Epithelial cell of proximal tubule (primary cell): Measurements from ENCODE around the gene ZDHHC14. TPM values are rescaled to one million over a fixed set of nuclear protein-coding genes. Genes with fewer than 3 reads are reported as not detected.

ENCODE experiments used
- DNase-seq: peaks from one replicate; pipeline ENCODE4 v3.0.0-alpha.2; 2011; ENCODE audit warnings: low read depth
- H3K4me3 ChIP-seq: 2 replicates; pipeline ENCODE4 v1.5.1; 2011; ENCODE audit warnings: low read depth, mild to moderate bottlenecking, low read length
- CTCF ChIP-seq: conservative IDR thresholded peaks from 2 replicates; pipeline ENCODE4 v1.5.1; 2012; ENCODE audit warnings: low read depth, mild to moderate bottlenecking, low read length
- total RNA-seq: library from RNA; depleted of rRNA; stranded (reverse); fragments of >200 nt; gene quantifications from 2 replicates; pipeline ENCODE4 v1.2.3, GENCODE V29; 2015

The ZDHHC14 gene
- total RNA-seq, 1 donor from 2014 or later = 21.4 TPM

- H3K4me3 ChIP-seq = no peak overlapping the region
- TF ChIP-seq CTCF = peak; percentile 19
- peak; percentile 64 for DNase-seq
These were observed 43.6 kb downstream of the ZDHHC14 start for GRCh38 chr6:157424491-157425020.

GRCh38 chr6:157427969-157428368, 47.0 kb downstream of the ZDHHC14 start:
- no peak for DNase-seq
- TF ChIP-seq CTCF = no peak
- peak overlapping the region; percentile 44 for H3K4me3 ChIP-seq

GRCh38 chr6:157428427-157429202, 47.6 kb downstream of the ZDHHC14 start:
- H3K4me3 ChIP-seq = peak overlapping the region; percentile 44
- no peak for TF ChIP-seq CTCF
- peak; percentile 89 for DNase-seq

- no peak for TF ChIP-seq CTCF
- DNase-seq = no peak
- H3K4me3 ChIP-seq = no peak overlapping the region
These were observed 48.3 kb downstream of the ZDHHC14 start for GRCh38 chr6:157429248-157429647.

- DNase-seq = no peak
These were observed 49.8 kb downstream of the ZDHHC14 start for GRCh38 chr6:157430834-157431233.

GRCh38 chr6:157432231-157432891, 51.4 kb downstream of the ZDHHC14 start:
- H3K4me3 ChIP-seq = no peak overlapping the region
- no peak for TF ChIP-seq CTCF
- no peak for DNase-seq

More at GRCh38 chr6:157430834-157431233, 49.8 kb downstream of the ZDHHC14 start:
- no peak for TF ChIP-seq CTCF
- no peak overlapping the region for H3K4me3 ChIP-seq
